H9 (cell line): ENCODE measurements around the gene S1PR3. TPM values are rescaled to one million over a fixed set of nuclear protein-coding genes. Genes with fewer than 3 reads are reported as not detected.

ENCODE experiments used
- DNase-seq: peaks from one replicate; pipeline ENCODE4 v3.0.0-alpha.2; 2017
- H2AFZ ChIP-seq: one replicate; pipeline ENCODE4 v1.6.1; 2013; ENCODE audit warnings: mild to moderate bottlenecking, low read length, control low read depth, moderate library complexity
- H2AK5ac ChIP-seq: 2 replicates; pipeline ENCODE4 v1.6.1; 2013; ENCODE audit warnings: low read length, control low read depth, mixed read lengths; ENCODE audit not compliant: insufficient read length
- H2BK120ac ChIP-seq: one replicate; pipeline ENCODE4 v1.6.1; 2013; ENCODE audit warnings: low read depth, mild to moderate bottlenecking, low read length, control low read depth, inconsistent platforms; ENCODE audit not compliant: poor library complexity, severe bottlenecking
- H2BK12ac ChIP-seq: 2 replicates; pipeline ENCODE4 v1.6.1; 2013; ENCODE audit warnings: low read length, control low read depth, mixed read lengths, low read depth; ENCODE audit not compliant: insufficient read length
- H2BK15ac ChIP-seq: 2 replicates; pipeline ENCODE4 v1.6.1; 2013; ENCODE audit warnings: low read depth, low read length, control low read depth
- H2BK20ac ChIP-seq: one replicate; pipeline ENCODE4 v1.6.1; 2013; ENCODE audit warnings: low read depth, mild to moderate bottlenecking, low read length, control low read depth, inconsistent platforms; ENCODE audit not compliant: poor library complexity, severe bottlenecking
- H2BK5ac ChIP-seq: 2 replicates; pipeline ENCODE4 v1.6.1; 2013; ENCODE audit warnings: low read length, control low read depth, mixed read lengths; ENCODE audit not compliant: insufficient read length
- H3K14ac ChIP-seq: 2 replicates; pipeline ENCODE4 v1.6.1; 2013; ENCODE audit warnings: low read length, control low read depth; ENCODE audit not compliant: insufficient read depth
- H3K18ac ChIP-seq: 2 replicates; pipeline ENCODE4 v1.6.1; 2013; ENCODE audit warnings: low read depth, mild to moderate bottlenecking, mixed read lengths, low read length, control low read depth; ENCODE audit not compliant: insufficient read length
- H3K23ac ChIP-seq: 2 replicates; pipeline ENCODE4 v1.6.1; 2013; ENCODE audit warnings: low read length, control low read depth, mixed read lengths, low read depth; ENCODE audit not compliant: insufficient read length
- H3K23me2 ChIP-seq: 2 replicates; pipeline ENCODE4 v1.6.1; 2013; ENCODE audit warnings: low read depth, mild to moderate bottlenecking, mixed read lengths, low read length, control low read depth; ENCODE audit not compliant: insufficient read length, poor library complexity, severe bottlenecking
- H3K27ac ChIP-seq: 2 replicates; pipeline ENCODE4 v1.5.1; 2013; ENCODE audit warnings: low read length, control low read depth, mixed read lengths, low read depth; ENCODE audit not compliant: insufficient read length
- H3K27me3 ChIP-seq: 2 replicates; pipeline ENCODE4 v1.6.1; 2013; ENCODE audit warnings: low read length, control low read depth, inconsistent platforms; ENCODE audit not compliant: insufficient read depth
- H3K4ac ChIP-seq: 2 replicates; pipeline ENCODE4 v1.6.1; 2013; ENCODE audit warnings: low read depth, mild to moderate bottlenecking, control low read depth, inconsistent platforms, low read length, moderate library complexity
- H3K4me1 ChIP-seq: 2 replicates; pipeline ENCODE4 v1.6.1; 2013; ENCODE audit warnings: low read length, control low read depth, inconsistent platforms; ENCODE audit not compliant: insufficient read depth
- H3K4me2 ChIP-seq: 2 replicates; pipeline ENCODE4 v1.6.1; 2013; ENCODE audit warnings: low read length, control low read depth, mixed read lengths; ENCODE audit not compliant: insufficient read length, insufficient read depth
- H3K56ac ChIP-seq: 2 replicates; pipeline ENCODE4 v1.6.1; 2013; ENCODE audit warnings: low read depth, mild to moderate bottlenecking, mixed read lengths, low read length, control low read depth; ENCODE audit not compliant: insufficient read length
- H3K79me1 ChIP-seq: 2 replicates; pipeline ENCODE4 v1.6.1; 2013; ENCODE audit warnings: low read depth, mild to moderate bottlenecking, moderate library complexity, low read length, control low read depth, inconsistent platforms; ENCODE audit not compliant: insufficient read depth, poor library complexity, severe bottlenecking
- H3K79me2 ChIP-seq: 2 replicates; pipeline ENCODE4 v1.6.1; 2013; ENCODE audit warnings: low read length, control low read depth, inconsistent platforms; ENCODE audit not compliant: insufficient read depth
- H3K9ac ChIP-seq: 2 replicates; pipeline ENCODE4 v1.6.1; 2013; ENCODE audit warnings: low read length, control low read depth, mixed read lengths; ENCODE audit not compliant: insufficient read length; ENCODE audit errors: extremely low read depth
- H3K9me3 ChIP-seq: one replicate; pipeline ENCODE4 v1.6.1; 2013; ENCODE audit warnings: low read depth, low read length, inconsistent platforms; ENCODE audit not compliant: control insufficient read depth
- H3T11ph ChIP-seq: one replicate; pipeline ENCODE4 v1.6.1; 2013; ENCODE audit warnings: mild to moderate bottlenecking, low read length, control low read depth, inconsistent platforms
- H4K20me1 ChIP-seq: one replicate; pipeline ENCODE4 v1.6.1; 2013; ENCODE audit not compliant: control insufficient read depth, insufficient read length, insufficient read depth
- H4K5ac ChIP-seq: 2 replicates; pipeline ENCODE4 v1.6.1; 2013; ENCODE audit warnings: low read depth, mild to moderate bottlenecking, mixed read lengths, low read length, control low read depth; ENCODE audit not compliant: insufficient read length
- H4K8ac ChIP-seq: replicated peaks from 2 replicates; pipeline ENCODE4 v1.6.1; 2013; ENCODE audit warnings: low read length, control low read depth, mixed read lengths, low read depth; ENCODE audit not compliant: insufficient read length
- H4K91ac ChIP-seq: 2 replicates; pipeline ENCODE4 v1.6.1; 2013; ENCODE audit warnings: low read depth, mild to moderate bottlenecking, moderate library complexity, mixed read lengths, low read length, control low read depth; ENCODE audit not compliant: insufficient read length
- H3K27ac Mint-ChIP-seq, 3 experiments: 2 replicates in 2 of 3; 3 replicates in 1 of 3; pipeline ENCODE4 v1.8.0; 2020 to 2021; ENCODE audit warnings: mixed read lengths in 3 of 3, mild to moderate bottlenecking in 1 of 3, moderate library complexity in 1 of 3
- H3K27me3 Mint-ChIP-seq: 2 replicates; pipeline ENCODE4 v1.8.0; 2021; ENCODE audit warnings: low read depth, mild to moderate bottlenecking, moderate library complexity, mixed read lengths
- H3K36me3 Mint-ChIP-seq, 3 experiments: 2 replicates in 2 of 3; 3 replicates in 1 of 3; pipeline ENCODE4 v1.8.0; 2020 to 2021; ENCODE audit warnings: low read depth in 3 of 3, mixed read lengths in 3 of 3; ENCODE audit not compliant: insufficient read depth in 1 of 3
- H3K4me1 Mint-ChIP-seq, 2 experiments: 2 replicates each; pipeline ENCODE4 v1.8.0; 2020; ENCODE audit warnings: mixed read lengths in 2 of 2
- H3K4me3 Mint-ChIP-seq, 2 experiments: 2 replicates in 1 of 2; 3 replicates in 1 of 2; pipeline ENCODE4 v1.8.0; 2020 to 2021; ENCODE audit warnings: mild to moderate bottlenecking in 2 of 2, mixed read lengths in 2 of 2, moderate library complexity in 1 of 2
- H3K9me3 Mint-ChIP-seq, 2 experiments: 2 replicates in 1 of 2; 3 replicates in 1 of 2; pipeline ENCODE4 v1.8.0; 2020; ENCODE audit warnings: mild to moderate bottlenecking in 2 of 2, mixed read lengths in 2 of 2, moderate library complexity in 1 of 2
- CTCF ChIP-seq: fragments of 200-600 bp; sonication (generic); conservative IDR thresholded peaks from 3 replicates; pipeline ENCODE4 v1.8.0; 2021; ENCODE audit warnings: antibody characterized with exemption, mild to moderate bottlenecking
- WGBS: extraction: QIAGEN DNeasy Blood & Tissue Kit; methylation state at CpG from one replicate; pipeline ENCODE4 v1.1.7; 2013; ENCODE audit warnings: missing lambda C conversion rate, low lambda C conversion rate, mixed read lengths; ENCODE audit not compliant: insufficient read length; ENCODE audit errors: extremely low coverage; 5-methylcytosine and 5-hydroxymethylcytosine counted together
- total RNA-seq: library from RNA; stranded (reverse); gene quantifications from 2 replicates; pipeline ENCODE4 v1.2.1, GENCODE V29; 2021

Gene S1PR3
- total RNA-seq, 1 experiment from 2014 or later = 3.3 TPM

GRCh38 chr9:89014153-89014552 lies 22.9 kb downstream of the S1PR3 start:
- Histone ChIP-seq H3K23ac (no peak overlapping the region), H2BK12ac (no peak overlapping the region), H4K8ac (no peak overlapping the region), H3K14ac (no peak overlapping the region), H3T11ph (no peak overlapping the region), H3K9ac (no peak overlapping the region), H2AK5ac (no peak overlapping the region), H3K4ac (no peak overlapping the region), H4K91ac (no peak overlapping the region), H2AFZ (no peak overlapping the region), H4K5ac (no peak overlapping the region), H3K18ac (no peak overlapping the region), H3K79me1 (no peaks in the 10 kb centered on the region), H2BK5ac (no peak overlapping the region), H3K4me2 (no peak overlapping the region), H3K27me3 (no peaks in the 10 kb centered on the region), H4K20me1 (no peaks in the 10 kb centered on the region), H3K4me1 (no peaks in the 10 kb centered on the region), H3K9me3 (no peaks in the 10 kb centered on the region), H2BK20ac (no peak overlapping the region), H3K23me2 (no peaks in the 10 kb centered on the region), H2BK120ac (no peak overlapping the region), H3K27ac (no peak overlapping the region), H3K56ac (no peak overlapping the region), H3K79me2 (no peaks in the 10 kb centered on the region), H2BK15ac (no peak overlapping the region)
- Mint-ChIP-seq H3K36me3 (peaks cover 0 to 3% (median 0%) of the 10 kb centered on the region in 3 experiments; a peak in 1 of 7 replicates), H3K9me3 (peaks cover 3 to 5% of the 10 kb centered on the region in 2 experiments), H3K4me3 (no peak overlapping the region), H3K4me1 (peaks cover 11% of the 10 kb centered on the region in 2 experiments; a peak in 3 of 4 replicates), H3K27ac (no peak overlapping the region), H3K27me3 (no peaks in the 10 kb centered on the region)
- TF ChIP-seq CTCF = no peak
- no CpG with 5 or more reads among the region's 7 CpGs for WGBS
- no peak for DNase-seq
